Esophagus muscularis mucosa (tissue), 3 donors: Measurements from ENCODE around the gene MBD3L2B.
"Not testable (repeated sequence)": the region's sequence is repeated elsewhere in the genome, so short reads cannot be mapped to it uniquely, and the experiment has no call there.

Experiments
- POLR2AphosphoS5 ChIP-seq, 2 donors: sonication (generic); formaldehyde crosslinking; IDR thresholded peaks; one replicate each; pipeline ENCODE4 v1.6.1; 2017; ENCODE audit warnings: antibody characterized with exemption in 2 of 2
- TF ChIP-seq, protein P1 (sequence below), 3 experiments: fragments of 200-600 bp in 2 of 3; fragments of 450-650 bp in 1 of 3; sonication (generic) in 2 of 3; IDR thresholded peaks; one replicate each; pipeline ENCODE4 v1.5.1; 2017 to 2019; ENCODE audit warnings: antibody characterized with exemption in 3 of 3, mild to moderate bottlenecking in 2 of 3, moderate library complexity in 1 of 3

DNA sequence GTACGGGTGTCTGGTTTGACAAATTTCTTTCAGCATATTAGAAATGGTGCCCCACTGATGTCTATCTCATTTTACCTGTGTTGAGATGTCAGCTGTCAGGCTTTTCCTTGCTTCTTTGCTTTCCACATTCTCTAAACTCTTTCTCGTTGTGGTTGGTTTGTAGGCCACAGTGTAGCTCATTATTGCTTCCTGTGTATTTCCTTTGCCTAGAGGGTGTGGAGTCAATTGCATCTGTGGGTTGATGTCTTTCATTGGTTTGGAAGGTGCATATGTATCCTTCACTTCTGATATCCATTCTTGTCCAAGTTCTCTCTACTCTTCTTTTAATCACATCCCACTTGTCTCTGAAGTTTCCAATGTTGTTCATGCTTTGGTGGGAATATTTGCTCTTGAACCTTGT, 20.3 kb upstream of the MBD3L2B start:
- TF ChIP-seq, protein P1, sequence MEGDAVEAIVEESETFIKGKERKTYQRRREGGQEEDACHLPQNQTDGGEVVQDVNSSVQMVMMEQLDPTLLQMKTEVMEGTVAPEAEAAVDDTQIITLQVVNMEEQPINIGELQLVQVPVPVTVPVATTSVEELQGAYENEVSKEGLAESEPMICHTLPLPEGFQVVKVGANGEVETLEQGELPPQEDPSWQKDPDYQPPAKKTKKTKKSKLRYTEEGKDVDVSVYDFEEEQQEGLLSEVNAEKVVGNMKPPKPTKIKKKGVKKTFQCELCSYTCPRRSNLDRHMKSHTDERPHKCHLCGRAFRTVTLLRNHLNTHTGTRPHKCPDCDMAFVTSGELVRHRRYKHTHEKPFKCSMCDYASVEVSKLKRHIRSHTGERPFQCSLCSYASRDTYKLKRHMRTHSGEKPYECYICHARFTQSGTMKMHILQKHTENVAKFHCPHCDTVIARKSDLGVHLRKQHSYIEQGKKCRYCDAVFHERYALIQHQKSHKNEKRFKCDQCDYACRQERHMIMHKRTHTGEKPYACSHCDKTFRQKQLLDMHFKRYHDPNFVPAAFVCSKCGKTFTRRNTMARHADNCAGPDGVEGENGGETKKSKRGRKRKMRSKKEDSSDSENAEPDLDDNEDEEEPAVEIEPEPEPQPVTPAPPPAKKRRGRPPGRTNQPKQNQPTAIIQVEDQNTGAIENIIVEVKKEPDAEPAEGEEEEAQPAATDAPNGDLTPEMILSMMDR (IDR thresholded peaks at IDR 0.05), result not testable (repeated sequence)
- not testable (repeated sequence) for TF ChIP-seq POLR2AphosphoS5 (IDR thresholded peaks at IDR 0.05)
